Activated CD4-positive, CD25-positive, alpha-beta regulatory T cell treated with anti-CD3 and anti-CD28 coated beads, Interleukin-2, amount 50 U/mL, for 16 hours (primary cell): ENCODE measurements around the gene CPNE5.

Source experiments
- DNase-seq: peaks from one replicate; pipeline ENCODE4 v3.0.0-alpha.2; 2020; ENCODE audit warnings: low read depth, low spot score

CPNE5 gene

GRCh38 chr6:36857325-36857724 lies 18.1 kb upstream of the CPNE5 start:
- DNase-seq = no peak

DNA sequence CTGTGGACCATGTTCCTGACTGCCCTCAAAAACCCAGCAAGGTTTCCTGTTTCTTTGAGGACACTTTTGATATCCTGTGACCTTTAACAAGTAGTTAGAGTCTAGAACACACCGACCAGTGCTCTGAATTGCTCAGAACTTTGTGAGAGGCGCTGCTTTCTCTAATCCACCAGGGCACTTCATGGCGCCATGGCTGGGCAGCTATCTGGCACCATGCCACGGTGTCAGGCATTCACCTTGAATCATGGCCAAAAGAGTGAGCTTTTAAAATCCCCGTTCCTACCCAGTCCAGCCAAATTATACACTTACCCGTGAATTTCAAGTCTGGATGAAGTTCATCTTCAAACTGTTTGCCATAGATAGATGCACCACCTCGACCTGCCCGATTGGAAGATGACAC lies 17.0 kb upstream of the CPNE5 start:
- no peak for DNase-seq

DNA sequence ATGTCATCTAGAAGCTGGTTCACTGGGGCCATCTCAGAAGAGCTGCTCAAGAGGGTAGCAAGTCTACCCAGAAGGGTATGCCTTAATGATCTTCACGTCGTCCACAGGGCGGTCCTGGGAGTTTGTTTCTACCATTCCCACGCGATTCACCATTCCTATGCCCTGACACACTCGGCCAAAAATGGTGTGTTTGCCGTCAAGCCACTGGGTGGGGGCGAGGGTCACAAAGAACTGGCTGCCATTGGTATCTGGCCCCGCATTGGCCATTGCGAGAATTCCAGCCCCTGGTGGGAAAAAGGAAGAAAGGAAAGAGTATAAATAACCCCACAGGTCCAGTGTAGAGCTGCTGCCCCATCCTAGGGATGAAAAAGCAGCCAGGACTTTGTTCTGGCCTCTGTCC lies 16.5 kb upstream of the CPNE5 start:
- no peak for DNase-seq

GRCh38 chr6:36853325-36853724 lies 14.1 kb upstream of the CPNE5 start:
- no peak for DNase-seq

DNA sequence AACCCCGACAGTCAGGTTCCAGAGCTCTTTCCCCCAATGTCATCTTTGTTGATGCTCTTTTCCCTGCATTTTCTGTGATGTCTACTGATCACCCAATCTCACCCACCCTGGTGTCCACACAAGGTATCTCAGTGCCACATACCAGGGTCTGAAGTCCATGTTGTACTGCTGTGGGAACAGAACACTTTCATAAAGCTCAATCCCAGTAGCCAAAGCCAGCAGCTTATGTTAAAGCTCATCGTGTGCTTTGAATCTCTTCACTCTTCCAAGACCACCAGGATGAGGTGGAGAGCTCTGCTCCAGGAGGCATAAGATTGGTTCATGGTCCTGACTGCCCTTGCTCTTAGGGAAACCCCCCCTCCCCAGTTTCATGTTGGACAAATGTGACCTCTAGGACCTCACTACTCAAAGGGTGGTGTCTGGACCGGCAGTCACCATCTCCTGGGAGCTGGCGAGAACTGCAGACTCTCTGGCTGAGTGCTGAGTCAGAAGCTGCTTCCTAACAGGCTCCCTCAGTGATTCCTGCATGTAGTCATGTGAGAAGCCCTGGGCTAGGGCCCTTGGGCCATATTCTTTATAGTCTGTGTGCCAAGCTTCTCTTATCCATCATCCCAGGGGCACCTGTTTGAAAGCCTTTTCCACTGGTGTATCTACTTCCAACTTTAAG lies 13.4 kb upstream of the CPNE5 start:
- DNase-seq = no peak

- no peak for DNase-seq
These were observed 12.4 kb upstream of the CPNE5 start for GRCh38 chr6:36851626-36852025.

DNA sequence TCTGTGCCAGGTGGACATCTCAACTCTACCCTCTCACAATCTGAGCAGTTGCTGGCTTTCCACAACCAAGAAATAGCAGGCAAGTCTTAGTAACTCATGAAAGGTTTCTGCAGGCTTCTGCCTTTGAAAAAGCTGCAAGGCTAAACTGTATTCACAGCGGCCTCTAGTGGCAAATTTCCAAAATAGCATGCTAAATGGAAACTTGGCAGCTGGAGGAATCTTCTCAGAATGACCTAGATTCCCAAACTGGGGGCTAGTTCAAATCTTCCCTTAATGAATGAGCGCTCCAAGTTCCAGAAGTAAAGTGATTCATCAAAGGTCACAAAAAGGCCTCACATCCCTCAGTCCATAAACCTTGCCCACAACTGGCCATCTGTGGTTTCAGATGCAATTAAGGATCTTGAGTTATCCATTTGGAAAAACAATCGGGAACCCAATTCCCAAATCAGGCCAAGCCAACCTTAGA lies 11.9 kb upstream of the CPNE5 start:
- DNase-seq = no peak

DNA sequence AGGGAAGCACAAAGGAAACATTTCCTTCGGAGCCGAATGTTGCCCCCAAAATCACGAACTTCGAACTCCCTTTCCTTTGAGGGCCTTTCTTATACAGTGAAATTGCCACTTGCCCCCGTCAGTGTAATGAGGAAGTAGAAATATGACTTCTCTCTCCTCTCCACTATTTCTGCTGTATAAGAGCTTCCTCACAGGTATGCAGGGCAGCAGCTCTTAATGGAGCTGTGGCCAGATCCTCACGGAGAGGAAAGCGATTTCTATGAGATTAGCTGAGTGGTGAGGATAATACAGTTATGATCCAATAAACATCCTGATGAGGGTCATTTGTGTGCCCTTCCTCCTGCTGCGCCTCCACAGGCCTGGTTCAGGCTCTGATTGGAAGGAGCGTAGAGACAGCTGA lies 10.8 kb upstream of the CPNE5 start:
- no peak for DNase-seq

GRCh38 chr6:36848658-36849441 lies 9.6 kb upstream of the CPNE5 start:
- no peak for DNase-seq

GRCh38 chr6:36847991-36848390 lies 8.7 kb upstream of the CPNE5 start:
- DNase-seq = no peak

GRCh38 chr6:36847152-36847551 lies 7.9 kb upstream of the CPNE5 start:
- DNase-seq = no peak

GRCh38 chr6:36845233-36845632 lies 6.0 kb upstream of the CPNE5 start:
- DNase-seq = no peak

DNA sequence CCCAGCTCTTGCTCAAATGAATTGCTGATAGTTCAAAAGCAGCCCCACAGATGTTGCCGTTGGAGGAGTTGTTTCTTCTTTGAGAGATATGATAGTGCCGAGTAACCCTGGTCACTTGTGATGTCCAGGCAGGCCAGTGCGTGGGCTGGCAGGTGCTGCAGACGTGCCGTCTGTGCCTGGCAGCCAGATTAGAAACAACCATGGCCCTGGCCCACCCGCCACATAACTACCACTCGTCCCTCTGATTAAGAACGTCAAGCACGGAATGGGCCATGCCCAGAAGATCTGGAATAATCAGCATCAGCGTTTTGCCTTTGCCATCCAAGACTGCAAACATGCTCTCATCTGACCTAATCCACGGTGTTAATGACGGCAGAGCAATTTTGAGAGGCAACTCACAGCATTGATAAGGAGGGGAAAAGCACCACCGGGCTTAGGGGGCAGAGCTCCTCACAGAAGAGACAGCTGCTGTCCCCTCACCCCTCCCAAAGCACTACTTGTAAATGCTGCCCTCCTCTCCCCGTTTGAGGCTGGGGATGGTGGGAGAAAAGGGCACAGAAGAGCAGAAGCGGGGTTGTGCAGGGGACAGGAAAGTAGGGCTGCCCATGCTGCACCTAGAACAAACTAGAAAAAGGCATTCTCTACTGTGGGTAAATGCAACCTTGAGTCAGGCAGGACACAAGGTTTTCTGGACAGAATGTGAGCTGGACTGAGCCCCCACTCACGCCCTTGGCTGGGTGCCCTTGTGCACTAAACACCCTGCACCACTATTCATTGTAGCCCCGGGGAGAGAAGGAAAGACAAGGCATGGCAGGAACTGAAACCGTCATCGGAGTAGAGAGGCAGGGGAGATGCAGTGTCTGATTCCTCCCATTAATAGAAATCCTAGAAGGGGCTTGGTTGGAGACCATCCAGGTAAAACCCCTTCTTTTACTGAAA lies 5.3 kb upstream of the CPNE5 start:
- DNase-seq = no peak

- DNase-seq = no peak
These were observed 3.9 kb upstream of the CPNE5 start for GRCh38 chr6:36843170-36843569.

DNA sequence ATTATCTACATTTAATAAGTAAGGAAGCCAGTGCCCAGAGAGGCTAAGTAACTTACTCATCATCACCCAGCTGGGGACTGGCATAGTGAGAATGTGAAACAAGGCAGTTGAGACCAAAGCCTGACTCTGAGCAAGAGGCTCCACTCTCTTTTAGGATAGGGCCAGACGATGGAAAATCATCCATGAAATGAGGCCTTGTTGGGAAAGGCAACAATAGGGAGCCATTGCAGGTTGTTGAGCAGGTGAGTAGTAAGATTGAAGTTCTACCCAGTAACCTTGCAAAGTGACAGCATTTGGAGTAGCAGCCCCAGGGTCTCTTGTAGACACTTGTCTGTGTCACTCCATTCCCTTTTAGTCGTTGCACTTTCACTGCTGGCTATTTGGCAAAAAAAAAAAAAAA lies 2.5 kb upstream of the CPNE5 start:
- no peak for DNase-seq

DNA sequence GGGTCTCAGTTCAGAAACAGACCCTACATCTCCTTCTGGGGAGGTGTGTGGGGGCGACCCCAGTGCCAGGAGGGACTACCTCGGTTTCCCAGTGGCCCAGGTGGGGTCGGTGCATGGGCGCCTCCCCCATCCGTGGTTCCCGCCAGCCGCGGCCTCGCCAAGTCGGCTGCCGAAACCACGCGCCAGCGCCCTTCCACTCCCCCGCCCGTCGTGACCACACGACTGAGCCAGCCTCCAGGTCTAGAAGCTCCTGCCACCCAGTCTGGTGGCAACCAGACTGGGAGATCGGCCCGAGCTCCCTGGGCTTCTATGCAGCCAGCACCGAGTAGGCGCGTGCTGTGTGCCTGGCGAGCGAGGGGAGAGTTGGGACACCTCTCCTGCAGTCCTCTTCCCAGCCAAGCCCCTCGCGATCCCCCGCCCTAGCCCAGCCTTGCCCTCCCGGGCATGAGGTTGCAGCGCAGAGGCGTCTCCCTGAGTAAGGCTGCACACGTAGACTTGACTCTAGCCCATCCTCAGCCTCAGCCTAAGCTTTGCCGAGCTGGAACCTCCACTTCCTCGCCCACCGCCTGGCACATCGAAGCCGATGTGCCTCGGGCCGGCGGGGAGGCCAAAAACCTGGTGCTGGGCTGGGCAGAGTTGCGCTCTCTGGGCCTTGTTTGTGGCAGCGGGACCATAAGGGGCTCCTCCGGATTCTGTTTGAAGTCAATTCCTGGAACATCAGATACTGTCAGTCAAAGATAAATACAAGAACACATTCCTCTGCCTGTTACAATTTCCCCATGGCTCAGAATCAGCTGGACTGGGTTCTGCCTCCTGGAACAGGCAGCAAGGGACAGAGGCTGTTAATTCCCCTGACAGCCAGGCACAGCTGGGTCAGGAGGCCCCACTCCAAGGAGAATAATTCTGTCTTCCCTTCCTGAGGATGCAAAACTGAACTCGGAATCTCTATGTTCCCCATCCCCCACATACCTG lies 1.5 kb upstream of the CPNE5 start:
- no peak for DNase-seq

DNA sequence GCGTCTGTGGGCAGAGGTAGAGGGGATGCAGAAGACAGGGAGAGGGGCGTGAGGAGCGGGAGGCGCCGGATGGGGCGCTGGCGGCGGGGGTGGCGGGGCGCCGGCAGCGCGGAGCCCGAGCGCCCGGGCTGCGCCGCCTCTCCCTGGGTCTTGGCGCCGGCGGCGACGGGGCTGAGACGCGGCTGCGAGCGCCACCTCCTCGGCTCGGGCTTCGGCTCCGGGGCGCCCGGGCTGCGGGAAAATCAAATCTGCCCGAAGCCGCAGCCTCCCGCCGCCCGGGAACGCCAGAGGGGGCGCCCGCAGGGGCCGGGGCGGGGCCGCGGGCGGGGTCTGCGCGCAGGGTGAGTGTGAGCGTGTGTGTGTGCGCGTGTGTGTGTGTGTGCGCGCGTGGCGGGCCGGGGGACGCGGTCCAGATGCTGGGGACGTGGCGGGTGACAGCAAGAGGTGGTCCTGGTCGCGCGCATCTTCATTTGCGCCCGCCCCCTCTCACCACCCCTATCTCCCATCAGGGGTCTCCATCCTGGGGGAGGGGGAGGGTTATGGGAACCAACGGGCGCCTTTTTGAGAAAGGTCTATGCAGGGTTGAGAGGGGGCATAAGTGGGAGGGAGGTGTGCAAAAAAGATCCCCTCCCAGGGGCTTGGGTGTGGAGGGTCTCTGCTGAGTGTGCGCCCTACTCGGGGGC lies 646 bp upstream of the CPNE5 start:
- DNase-seq = no peak

DNA sequence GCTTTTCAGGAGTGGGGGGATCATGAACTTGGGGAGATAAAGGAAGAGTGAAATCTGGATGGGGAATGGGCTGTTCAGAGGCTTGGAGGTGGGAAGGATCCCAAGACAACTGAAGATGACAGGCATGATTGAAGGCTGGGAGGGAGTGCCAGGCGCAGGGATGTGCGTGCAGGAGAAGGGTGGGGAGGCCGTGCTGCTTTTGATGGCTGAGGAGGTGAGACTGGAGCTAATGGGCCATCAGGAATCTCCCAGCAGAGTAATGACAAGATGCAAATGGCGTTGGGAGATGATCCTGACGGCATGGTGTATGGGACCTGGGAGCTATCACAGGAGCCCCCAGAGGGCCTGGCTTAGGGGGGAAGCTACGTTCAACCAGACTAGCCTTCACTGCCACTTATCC lies 1.6 kb downstream of the CPNE5 start:
- DNase-seq = no peak

DNA sequence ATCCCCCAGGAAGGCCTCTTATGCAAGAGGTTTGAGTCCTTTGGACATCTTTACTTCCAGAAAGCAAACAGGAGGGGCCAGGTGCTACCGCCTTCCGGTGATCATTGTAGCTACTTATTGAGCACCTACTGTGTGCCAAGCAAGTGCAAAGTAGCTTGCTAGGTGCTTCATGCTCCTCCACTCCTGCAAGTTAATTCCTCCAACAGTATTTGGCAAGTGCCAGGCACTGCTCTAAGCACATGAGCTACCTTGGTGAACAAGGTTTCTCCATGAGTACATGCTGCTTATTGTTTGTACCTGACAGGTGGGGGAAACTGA lies 2.3 kb downstream of the CPNE5 start:
- no peak for DNase-seq
